GM18505 (cell line): ENCODE measurements around the gene LENG1.

ENCODE experiments used
- ATAC-seq: cut with Tn5 transposase; IDR thresholded peaks from one replicate; pipeline ENCODE4 v1.9.1; 2021; ENCODE audit not compliant: unreplicated experiment
- POLR2A ChIP-seq: IDR thresholded peaks from 4 replicates; pipeline ENCODE4 v1.6.1; 2011; ENCODE audit warnings: borderline replicate concordance; ENCODE audit not compliant: insufficient read depth, insufficient read length; ENCODE audit errors: extremely low read depth

The LENG1 gene

GRCh38 chr19:54136086-54136863 lies 23.2 kb downstream of the LENG1 start:
- ATAC-seq: no peak
- TF ChIP-seq POLR2A: no peak

DNA sequence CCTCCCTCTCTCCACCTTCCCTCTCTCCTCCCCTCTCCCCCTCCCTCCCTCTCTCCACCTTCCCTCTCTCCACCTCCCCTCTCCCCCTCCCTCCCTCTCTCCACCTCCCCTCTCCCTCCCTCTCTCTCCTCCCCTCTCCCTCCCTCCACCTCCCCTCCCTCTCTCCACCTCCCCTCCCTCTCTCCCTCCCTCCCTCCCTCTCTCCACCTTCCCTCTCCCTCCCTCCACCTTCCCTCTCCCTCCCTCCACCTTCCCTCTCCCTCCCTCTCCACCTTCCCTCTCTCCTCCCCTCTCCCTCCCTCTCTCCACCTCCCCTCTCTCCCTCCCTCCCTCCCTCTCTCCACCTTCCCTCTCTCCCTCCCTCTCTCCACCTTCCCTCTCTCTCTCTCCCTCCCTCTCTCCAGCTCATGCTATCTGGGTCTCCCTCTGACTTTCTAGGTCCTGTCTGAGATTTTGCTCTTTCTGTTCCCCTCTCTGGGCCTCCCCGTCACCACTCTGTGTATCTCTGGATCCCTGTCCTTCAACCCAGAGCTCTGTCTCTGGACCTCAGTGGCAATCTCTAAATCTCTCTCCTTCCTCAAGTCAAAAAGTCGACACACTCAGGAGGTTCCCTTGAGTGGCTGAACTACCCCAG lies 25.4 kb downstream of the LENG1 start:
- no peak for ATAC-seq
- no peak for TF ChIP-seq POLR2A

- ATAC-seq: no peak
- no peak for TF ChIP-seq POLR2A
Measured at GRCh38 chr19:54133312-54133956, 26.1 kb downstream of the LENG1 start.

- TF ChIP-seq POLR2A: no peak
- ATAC-seq: no peak
Measured at GRCh38 chr19:54129617-54129996, 29.9 kb downstream of the LENG1 start.

DNA sequence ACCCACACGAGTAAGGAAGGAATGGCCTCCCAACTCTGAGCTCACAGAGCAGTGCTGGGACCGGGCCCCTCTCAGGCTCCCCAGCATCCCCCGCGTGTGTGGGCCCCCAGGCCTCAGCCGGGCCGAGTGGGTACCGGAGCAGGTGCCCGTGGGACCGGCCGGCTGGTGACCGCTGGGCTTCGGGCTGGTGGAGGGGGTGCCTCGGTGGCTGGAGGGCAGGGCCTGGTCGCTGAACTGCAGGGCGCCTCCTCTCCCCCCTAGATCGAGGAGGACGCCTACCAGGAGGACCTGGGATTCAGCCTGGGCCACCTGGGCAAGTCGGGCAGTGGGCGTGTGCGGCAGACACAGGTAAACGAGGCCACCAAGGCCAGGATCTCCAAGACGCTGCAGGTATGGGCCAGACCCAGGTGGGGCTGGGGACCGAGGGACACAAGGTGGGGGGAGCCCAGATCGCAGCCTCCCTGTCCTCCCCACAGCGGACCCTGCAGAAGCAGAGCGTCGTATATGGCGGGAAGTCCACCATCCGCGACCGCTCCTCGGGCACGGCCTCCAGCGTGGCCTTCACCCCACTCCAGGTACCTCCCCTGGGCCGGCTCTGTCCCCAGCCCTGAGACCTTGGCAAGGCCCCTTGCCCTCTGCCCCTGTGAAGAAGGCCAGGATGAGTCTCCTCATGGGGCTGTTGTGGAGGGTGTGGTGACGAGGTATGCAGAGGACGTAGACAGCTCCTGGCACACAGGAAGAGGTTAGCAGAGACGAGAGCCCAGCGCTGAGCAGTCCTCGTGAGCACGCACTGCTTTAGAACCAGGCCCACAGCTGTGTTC lies 30.5 kb downstream of the LENG1 start:
- no peak for ATAC-seq

GRCh38 chr19:54128441-54128725 lies 31.1 kb downstream of the LENG1 start:
- TF ChIP-seq POLR2A: no peak
- ATAC-seq: no peak

More for the DNA sequence above, 30.5 kb downstream of the LENG1 start:
- no peak for TF ChIP-seq POLR2A

- TF ChIP-seq POLR2A: no peak
Measured at GRCh38 chr19:54127688-54128440, 31.7 kb downstream of the LENG1 start.

DNA sequence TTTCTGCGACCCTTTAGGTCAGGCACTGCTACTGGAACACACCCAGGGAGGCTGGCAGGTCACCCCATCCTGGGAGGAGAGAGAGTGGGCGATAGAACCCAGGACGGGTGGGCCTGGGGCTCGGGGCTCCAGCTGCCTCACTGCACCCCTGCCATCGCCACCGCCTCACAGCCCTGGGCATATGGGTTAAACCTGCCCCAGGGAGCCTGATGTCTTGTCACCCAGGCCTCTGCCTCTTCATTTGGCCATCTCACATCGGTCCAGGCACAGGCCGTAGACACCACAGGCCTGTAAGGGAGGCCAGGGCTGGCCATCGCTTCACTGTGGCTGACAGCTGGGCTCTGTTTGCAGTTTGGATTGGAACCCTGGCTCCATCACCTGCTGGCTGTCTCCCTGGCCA lies 33.8 kb downstream of the LENG1 start:
- no peak for TF ChIP-seq POLR2A
- no peak for ATAC-seq

More at GRCh38 chr19:54127688-54128440, 31.7 kb downstream of the LENG1 start:
- ATAC-seq: no peak

GRCh38 chr19:54124393-54124792 lies 35.1 kb downstream of the LENG1 start:
- TF ChIP-seq POLR2A: no peak
- no peak for ATAC-seq

DNA sequence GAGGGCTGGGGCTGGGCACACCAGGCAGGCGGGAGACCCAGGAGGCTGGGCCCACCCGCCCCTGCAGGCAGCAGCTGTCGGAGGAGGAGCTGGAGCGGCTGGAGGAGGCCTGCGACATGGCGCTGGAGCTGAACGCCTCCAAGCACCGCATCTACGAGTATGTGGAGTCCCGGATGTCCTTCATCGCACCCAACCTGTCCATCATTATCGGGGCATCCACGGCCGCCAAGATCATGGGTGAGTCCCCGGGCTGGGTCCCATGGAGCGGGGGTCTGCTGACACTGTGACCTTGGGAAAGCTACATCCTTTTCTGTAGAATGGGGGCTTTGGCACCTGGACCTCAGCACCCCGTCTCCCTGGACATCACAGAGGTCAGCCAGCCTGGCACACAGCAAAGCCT lies 35.8 kb downstream of the LENG1 start:
- ATAC-seq: no peak
- TF ChIP-seq POLR2A: no peak

DNA sequence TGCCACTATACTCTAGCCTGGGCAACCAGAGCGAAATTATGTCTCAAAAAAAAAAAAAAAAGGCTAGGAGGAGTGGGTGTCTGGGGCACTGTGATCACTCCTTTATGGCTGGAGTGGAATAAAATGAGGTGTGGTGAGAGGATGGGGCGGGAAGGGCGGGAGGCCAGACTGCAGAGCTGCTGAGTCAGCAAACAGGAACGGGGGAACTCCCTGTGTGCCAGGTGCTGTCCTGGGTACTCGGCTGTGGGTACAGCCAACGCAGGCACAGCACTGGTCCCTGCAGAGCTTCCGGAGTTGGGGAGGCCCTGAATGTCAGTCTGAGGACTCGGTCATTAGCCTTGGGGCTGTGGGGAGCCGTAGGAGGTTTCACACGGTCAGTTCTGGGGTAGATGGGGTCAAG lies 38.3 kb downstream of the LENG1 start:
- TF ChIP-seq POLR2A: no peak
- ATAC-seq: no peak

- TF ChIP-seq POLR2A: peak; percentile 67
- ATAC-seq: peak; percentile 83
Measured at GRCh38 chr19:54115109-54116063, 44.1 kb downstream of the LENG1 start, which contains the start of the genes PRPF31 and TFPT. Gene PRPF31 (plus strand): TSS chr19:54115754. CDS start chr19:54118279, 2,525 bp downstream. Gene TFPT (minus strand): TSS chr19:54115657. CDS start chr19:54115269, 388 bp downstream.
